HG03460 (cell line): ENCODE results near the gene DTX4.

Experiments used
- ATAC-seq: cut with Tn5 transposase; IDR thresholded peaks from one replicate; pipeline ENCODE4 v1.9.1; 2021; ENCODE audit not compliant: unreplicated experiment

DTX4 gene

GRCh38 chr11:59216641-59217564 lies 45.0 kb downstream of the DTX4 start:
- ATAC-seq, result peak; percentile 79

DNA sequence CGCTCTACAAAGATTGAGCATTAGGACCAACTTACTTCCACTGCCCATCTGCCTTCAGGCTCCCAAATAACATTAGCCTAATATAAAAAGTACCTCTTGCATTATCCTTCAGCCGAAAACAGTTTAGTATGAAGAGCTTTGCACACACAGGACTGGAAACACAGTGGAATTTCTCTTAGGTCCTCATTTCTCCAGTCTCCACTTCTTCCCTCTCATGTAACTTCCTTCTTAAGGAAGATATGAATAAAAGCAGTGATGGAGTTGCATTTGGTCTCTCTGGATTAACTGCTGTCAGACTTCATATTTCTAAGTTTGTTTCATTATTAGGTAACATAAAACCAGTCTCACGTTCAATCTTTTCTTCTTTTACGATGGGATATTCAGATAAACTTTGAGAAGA lies 46.4 kb downstream of the DTX4 start:
- ATAC-seq, result no peak

- ATAC-seq, result no peak
Measured at GRCh38 chr11:59218893-59219292, 47.0 kb downstream of the DTX4 start.

DNA sequence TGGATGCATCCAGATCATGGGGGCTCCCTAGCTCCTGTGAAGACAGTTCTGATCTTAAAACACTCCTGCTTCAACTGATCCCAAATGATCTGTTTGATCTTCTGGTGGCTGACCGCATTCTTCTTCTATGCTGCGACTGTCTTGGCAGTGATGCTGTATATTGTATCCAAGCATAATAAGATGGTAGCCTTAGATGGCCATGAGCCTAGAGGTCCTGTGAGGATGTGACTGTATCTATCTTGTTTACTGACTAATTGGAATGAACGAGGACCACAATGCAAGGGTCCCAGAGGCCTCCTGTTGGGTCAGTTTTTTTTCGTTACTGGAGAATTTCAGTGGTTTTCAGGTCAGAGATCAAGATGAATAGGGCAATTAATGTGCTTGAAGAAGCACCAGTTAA lies 47.9 kb downstream of the DTX4 start:
- no peak for ATAC-seq

GRCh38 chr11:59221441-59221840 lies 49.5 kb downstream of the DTX4 start:
- ATAC-seq, result no peak

DNA sequence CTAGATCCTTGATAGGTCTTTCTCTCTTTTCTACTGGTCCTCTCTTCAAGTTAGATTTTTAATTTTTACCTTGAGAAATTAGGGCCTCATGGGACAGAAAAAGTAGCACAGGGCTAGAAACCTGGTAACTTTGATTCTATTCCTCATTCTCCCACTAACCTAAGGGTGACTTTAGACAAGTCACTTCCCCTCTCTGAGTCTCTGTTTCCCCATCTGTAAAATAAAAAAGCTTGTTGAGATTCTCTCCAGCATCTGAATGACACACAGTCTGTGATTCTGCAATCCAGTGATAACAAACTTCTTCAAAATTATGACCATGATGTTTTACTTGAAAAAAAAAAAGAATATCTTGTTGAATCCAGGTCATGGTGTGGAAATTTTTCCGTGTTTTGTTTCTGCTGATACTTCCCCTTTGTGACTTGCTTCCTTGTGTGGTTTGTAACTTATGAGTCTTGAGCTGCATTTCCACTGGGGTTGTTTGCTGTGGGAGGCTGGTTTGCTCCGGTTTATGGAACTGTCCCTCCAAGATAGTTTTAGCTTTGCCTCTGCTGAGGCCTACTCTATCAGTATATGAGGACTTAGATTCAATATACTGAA lies 50.6 kb downstream of the DTX4 start:
- ATAC-seq, result no peak

DNA sequence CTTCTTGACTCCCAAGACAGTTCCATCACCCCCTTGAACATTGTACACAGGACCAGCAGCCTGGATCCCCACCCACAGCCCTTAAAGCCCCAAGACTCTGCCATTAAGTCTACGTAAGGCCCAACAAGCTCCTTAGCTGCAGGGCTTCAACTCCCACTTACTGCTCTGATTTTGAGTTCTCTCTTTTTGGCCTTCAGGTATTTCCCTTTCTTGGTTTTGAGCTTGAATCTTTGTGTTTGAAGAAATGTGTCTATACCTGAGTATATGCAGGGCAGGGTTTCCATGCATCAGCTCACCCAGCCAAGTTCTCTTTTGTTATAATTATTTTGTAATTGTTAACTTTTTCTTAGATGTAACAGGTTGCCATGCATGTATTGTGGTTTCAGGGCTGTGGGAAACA lies 51.2 kb downstream of the DTX4 start:
- ATAC-seq, result no peak

DNA sequence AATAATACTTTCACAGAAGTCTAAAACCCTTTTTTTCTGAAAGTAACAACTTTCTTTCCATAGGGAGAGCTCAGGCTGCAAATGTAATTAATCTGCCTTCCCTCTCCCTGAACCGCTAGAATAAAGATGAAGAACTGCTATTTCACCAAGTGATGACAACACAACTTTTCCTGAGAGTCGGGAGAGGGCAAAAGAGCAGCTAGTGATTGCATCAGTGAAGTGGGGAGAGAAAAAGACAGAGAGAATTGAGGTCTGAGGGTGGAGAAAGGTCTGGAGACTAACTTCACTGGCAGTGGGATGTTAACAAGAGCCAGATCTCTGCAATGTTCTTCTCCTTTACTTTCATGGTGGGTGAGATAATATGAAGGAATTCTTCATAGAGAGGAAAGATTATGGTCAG lies 51.7 kb downstream of the DTX4 start:
- no peak for ATAC-seq

DNA sequence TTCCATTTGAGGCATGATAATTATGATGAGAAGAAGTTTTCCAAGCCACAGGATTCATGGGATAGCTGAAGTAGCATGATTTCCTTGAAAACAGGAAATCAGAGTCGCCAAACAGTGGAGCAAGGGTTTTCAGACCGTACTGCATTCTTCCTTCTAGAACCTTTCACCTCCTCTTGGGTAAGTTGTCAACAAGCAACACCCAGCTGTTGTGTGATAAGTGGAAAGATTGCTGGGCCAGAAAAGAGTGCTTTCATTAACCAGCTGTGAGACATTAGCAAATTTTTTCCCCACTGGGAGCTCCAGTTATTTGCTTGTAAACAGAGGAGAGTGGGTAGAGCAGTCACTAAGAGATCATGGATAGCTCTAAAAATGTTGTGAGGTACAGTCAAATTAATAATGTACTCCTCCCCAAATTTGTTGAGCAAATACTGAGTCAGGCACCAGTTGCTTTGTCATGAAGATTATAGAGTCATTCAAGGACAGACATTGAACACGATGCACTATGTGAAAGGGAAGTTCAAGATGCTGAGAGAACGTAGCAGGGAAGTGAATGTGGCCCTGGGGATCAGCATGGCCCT lies 52.5 kb downstream of the DTX4 start:
- ATAC-seq, result peak; percentile 33

DNA sequence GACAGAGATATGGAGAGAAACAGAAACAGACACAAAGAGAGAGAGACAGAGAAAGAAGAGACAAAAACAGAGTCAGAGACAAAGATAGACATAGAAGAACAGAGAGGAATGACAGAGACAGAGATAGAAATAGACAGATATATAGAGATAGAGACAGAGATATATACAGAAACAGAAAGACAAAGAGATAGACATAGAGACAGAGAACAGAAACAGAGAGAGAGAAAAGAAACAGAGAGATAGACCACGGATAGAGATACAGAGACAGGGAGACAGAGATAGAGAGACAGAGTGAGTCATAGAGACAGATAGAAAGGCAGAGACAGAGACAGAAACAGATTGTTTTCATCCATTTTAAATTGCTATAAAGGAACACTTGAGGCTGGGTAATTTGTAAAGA lies 53.1 kb downstream of the DTX4 start:
- ATAC-seq, result peak; percentile 38

GRCh38 chr11:59226396-59226795 lies 54.5 kb downstream of the DTX4 start:
- no peak for ATAC-seq

- no peak for ATAC-seq
Measured at GRCh38 chr11:59240322-59240721, 68.4 kb downstream of the DTX4 start.

- ATAC-seq, result no peak
Measured at GRCh38 chr11:59243633-59244032, 71.7 kb downstream of the DTX4 start.

- no peak for ATAC-seq
Measured at GRCh38 chr11:59247531-59248227, 75.7 kb downstream of the DTX4 start.

GRCh38 chr11:59249535-59249934 lies 77.6 kb downstream of the DTX4 start:
- no peak for ATAC-seq

DNA sequence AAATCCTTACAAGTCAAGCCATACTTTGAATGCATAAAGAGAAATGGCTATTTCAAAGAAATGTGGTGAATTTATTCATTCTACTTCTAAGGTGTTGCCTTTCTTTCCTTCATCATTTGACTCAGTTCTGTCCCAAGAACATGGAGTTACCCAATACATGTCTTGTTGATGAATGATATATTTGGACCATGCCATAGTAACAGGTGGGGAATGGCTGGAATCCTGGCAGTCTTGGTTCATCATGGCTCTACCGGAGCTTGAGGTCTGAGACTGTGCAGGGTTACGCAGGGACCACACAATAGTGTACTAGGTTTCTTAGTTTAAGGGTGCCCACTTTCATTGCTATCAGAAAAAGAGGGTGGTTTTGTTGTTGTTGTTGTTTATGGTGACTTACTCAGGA lies 81.1 kb downstream of the DTX4 start:
- no peak for ATAC-seq

DNA sequence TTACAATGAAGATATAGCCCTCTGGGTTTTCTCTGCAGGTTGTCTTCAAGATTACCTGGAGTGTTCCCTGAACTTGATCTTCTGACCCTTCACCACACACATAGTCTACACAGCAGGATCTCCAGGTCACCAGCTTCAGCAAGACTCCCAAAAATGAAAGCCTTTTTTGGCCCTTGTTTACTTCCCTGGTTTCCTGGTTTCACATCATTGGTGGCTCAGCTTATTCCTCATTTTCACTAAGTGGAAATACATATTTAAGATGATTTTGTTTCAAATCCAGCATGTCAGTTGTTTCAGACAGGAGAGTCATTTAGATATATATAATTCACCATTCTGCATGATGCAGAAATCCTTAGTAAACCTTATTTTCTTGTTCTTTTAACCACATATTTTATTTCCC lies 82.4 kb downstream of the DTX4 start:
- ATAC-seq, result no peak

- ATAC-seq, result no peak
Measured at GRCh38 chr11:59255281-59255680, 83.3 kb downstream of the DTX4 start.
